Suprapubic skin (tissue), 4 donors: ENCODE measurements around the gene ARIH1. TPM values are rescaled to one million over a fixed set of nuclear protein-coding genes. Genes with fewer than 3 reads are reported as not detected.

Experiments
- DNase-seq, 2 donors: peaks; one replicate each; pipeline ENCODE4 v3.0.0-alpha.2; 2019; ENCODE audit warnings: low spot score in 2 of 2
- H3K27ac ChIP-seq: fragments of 200-600 bp; sonication (generic); one replicate; pipeline ENCODE4 v1.5.1; 2019
- H3K27me3 ChIP-seq: fragments of 200-600 bp; sonication (generic); one replicate; pipeline ENCODE4 v1.5.1; 2019
- H3K36me3 ChIP-seq: fragments of 200-600 bp; sonication (generic); one replicate; pipeline ENCODE4 v1.5.1; 2019
- H3K4me1 ChIP-seq: fragments of 200-600 bp; sonication (generic); one replicate; pipeline ENCODE4 v1.5.1; 2019
- H3K4me3 ChIP-seq: fragments of 200-600 bp; sonication (generic); one replicate; pipeline ENCODE4 v1.5.1; 2019; ENCODE audit warnings: mild to moderate bottlenecking
- H3K9me3 ChIP-seq: fragments of 200-600 bp; sonication (generic); one replicate; pipeline ENCODE4 v1.5.1; 2019
- EP300 ChIP-seq: sonication (generic); formaldehyde crosslinking; IDR thresholded peaks from one replicate; pipeline ENCODE4 v1.6.1; 2017; ENCODE audit warnings: antibody characterized with exemption
- POLR2A ChIP-seq, 2 donors: fragments of 450-650 bp; IDR thresholded peaks; one replicate each; pipeline ENCODE4 v1.6.1; 2017; ENCODE audit warnings: antibody characterized with exemption in 2 of 2, mild to moderate bottlenecking in 2 of 2, moderate library complexity in 2 of 2
- POLR2AphosphoS5 ChIP-seq, 3 donors: sonication (generic); formaldehyde crosslinking; IDR thresholded peaks; one replicate each; pipeline ENCODE4 v1.6.1; 2017; ENCODE audit warnings: antibody characterized with exemption in 3 of 3
- WGBS: methylation state at CpG from one replicate; pipeline ENCODE4 v1.1.5; 2018; 5-methylcytosine and 5-hydroxymethylcytosine counted together
- total RNA-seq, 4 donors: library from RNA; depleted of rRNA; stranded (reverse); fragments of >200 nt; gene quantifications; one replicate each; pipeline ENCODE4 v1.1.0, GENCODE V29; 2016
- TF ChIP-seq, protein P1 (sequence below), 2 donors: fragments of 200-600 bp in 1 of 2; fragments of 450-650 bp in 1 of 2; sonication (generic) in 1 of 2; IDR thresholded peaks; one replicate each; pipeline ENCODE4 v1.5.1; 2016 to 2019; ENCODE audit warnings: antibody characterized with exemption in 2 of 2, mild to moderate bottlenecking in 1 of 2, moderate library complexity in 1 of 2

The ARIH1 gene
- total RNA-seq, 4 donors from 2014 or later = 73.1 to 84.8 (median 78.0) TPM

DNA sequence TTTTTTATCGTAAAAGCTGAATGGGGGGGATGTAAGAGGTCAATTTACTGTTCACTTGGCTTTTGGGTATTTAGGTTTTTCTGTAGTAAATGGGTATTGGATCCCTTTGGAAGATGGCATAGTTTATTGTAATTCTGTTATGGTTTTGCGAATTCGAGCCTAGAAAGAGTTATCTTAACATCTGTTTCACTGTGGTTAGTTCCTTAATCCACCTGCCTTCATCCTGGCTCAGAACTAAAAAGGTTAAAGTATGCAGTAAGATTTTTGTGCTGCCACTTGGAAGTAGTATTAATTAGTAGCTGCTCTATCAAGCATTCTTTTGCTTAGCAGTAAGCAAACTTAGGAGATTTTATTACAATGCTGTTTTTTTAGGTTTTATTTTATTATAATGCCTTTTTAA lies 62.4 kb downstream of the ARIH1 start:
- peaks cover 7% of the 10 kb centered on the region for H3K4me1 ChIP-seq
- no peak overlapping the region for H3K4me3 ChIP-seq
- H3K27me3 ChIP-seq = no peaks in the 10 kb centered on the region
- TF ChIP-seq POLR2AphosphoS5 (IDR thresholded peaks at IDR 0.05) (no peak), EP300 (no peak), POLR2A (IDR thresholded peaks at IDR 0.05) (no peak)
- TF ChIP-seq, protein P1, sequence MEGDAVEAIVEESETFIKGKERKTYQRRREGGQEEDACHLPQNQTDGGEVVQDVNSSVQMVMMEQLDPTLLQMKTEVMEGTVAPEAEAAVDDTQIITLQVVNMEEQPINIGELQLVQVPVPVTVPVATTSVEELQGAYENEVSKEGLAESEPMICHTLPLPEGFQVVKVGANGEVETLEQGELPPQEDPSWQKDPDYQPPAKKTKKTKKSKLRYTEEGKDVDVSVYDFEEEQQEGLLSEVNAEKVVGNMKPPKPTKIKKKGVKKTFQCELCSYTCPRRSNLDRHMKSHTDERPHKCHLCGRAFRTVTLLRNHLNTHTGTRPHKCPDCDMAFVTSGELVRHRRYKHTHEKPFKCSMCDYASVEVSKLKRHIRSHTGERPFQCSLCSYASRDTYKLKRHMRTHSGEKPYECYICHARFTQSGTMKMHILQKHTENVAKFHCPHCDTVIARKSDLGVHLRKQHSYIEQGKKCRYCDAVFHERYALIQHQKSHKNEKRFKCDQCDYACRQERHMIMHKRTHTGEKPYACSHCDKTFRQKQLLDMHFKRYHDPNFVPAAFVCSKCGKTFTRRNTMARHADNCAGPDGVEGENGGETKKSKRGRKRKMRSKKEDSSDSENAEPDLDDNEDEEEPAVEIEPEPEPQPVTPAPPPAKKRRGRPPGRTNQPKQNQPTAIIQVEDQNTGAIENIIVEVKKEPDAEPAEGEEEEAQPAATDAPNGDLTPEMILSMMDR (IDR thresholded peaks at IDR 0.05) = no peak
- H3K36me3 ChIP-seq = no peaks in the 10 kb centered on the region
- no peak for DNase-seq
- no peak overlapping the region for H3K27ac ChIP-seq
- peaks cover 9% of the 10 kb centered on the region for H3K9me3 ChIP-seq
- 83% methylated on average over 3 of the region's 3 CpGs for WGBS

DNA sequence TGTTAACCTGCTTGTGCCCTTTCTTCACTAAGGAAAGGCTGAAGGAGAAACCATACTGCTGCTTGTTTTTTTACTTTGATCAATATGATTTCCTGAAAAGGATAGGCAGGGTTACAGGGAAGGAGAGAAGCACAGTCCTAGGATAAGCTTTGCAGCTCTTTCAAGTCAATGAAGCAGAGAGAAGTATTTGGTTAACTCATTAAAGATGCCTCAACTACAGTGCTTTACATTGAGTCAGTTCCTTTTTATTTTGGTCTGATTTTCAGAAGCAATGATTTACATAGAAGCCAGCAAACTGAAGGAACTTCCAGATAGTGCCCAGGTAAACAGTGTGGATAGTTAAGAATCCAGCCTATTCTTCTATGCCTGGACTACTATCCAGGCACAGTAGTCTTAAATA lies 64.8 kb downstream of the ARIH1 start:
- no peaks in the 10 kb centered on the region for H3K36me3 ChIP-seq
- DNase-seq = no peak

DNA sequence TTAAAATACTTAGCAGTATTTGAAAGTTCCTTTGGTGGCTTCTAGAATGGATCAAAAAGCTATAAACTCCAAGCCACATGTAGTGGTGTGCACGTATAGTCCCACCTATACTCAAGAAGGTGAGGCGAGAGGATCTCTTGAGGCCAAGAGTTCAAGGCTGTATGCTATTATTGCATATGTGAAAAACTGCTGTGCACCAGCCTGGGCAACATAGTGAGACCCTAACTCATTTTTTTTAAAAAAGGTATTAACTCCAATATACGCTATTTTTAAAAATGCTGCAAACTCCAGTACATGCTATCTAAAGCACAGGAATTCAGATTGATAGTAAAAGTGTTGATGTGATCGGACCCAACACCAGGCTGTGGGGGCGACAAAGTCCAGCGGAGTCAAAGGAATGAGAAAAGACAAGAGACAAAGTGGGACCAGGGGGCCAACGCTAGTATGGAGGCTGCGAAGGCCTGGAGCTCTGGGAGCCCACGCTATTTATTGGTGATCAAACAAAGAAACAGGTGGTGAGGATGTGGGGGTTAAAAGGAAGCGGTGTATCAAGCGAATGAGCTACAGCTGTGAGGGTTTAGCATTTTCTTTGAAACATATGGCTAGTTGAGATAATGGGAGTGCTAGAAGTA lies 66.6 kb downstream of the ARIH1 start:
- no peak for DNase-seq
- Histone ChIP-seq H3K4me1 (peaks cover 6% of the 10 kb centered on the region), H3K9me3 (peaks cover 9% of the 10 kb centered on the region), H3K27ac (no peak overlapping the region), H3K27me3 (no peaks in the 10 kb centered on the region), H3K36me3 (peaks cover 10% of the 10 kb centered on the region), H3K4me3 (no peak overlapping the region)
- TF ChIP-seq EP300 = no peak
- TF ChIP-seq POLR2A (IDR thresholded peaks at IDR 0.05) = no peak
- TF ChIP-seq, protein P1 (IDR thresholded peaks at IDR 0.05) = no peak
- TF ChIP-seq POLR2AphosphoS5 (IDR thresholded peaks at IDR 0.05) = no peak
- 95% methylated on average over 11 of the region's 11 CpGs for WGBS

More for the DNA sequence above, 64.8 kb downstream of the ARIH1 start:
- no peaks in the 10 kb centered on the region for H3K27me3 ChIP-seq
- H3K27ac ChIP-seq = no peak overlapping the region
- H3K4me3 ChIP-seq = no peak overlapping the region
- H3K9me3 ChIP-seq = peaks cover 9% of the 10 kb centered on the region
- TF ChIP-seq EP300 (no peak), POLR2AphosphoS5 (IDR thresholded peaks at IDR 0.05) (no peak), POLR2A (IDR thresholded peaks at IDR 0.05) (no peak)
- TF ChIP-seq, protein P1 (IDR thresholded peaks at IDR 0.05) = no peak
- H3K4me1 ChIP-seq = peaks cover 7% of the 10 kb centered on the region

DNA sequence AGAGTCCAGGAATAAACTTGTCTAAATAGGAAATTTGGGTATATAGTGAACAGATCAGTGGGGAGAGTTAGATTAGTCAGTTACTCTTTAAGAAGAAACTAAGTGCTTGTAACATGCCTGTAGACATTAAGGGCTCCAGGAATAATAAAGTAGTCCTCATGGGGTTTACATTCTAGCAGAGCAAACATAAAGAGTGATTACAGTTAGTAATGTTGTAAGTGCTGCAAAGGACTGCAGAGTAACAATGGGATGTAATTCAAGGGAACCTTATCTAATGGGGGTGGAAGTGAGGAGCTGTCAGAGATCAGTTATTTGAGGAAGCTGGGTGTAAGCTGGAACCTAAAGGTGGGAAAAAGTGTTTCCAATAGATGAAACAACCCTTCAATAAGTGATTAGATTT lies 67.5 kb downstream of the ARIH1 start:
- no peak for TF ChIP-seq EP300
- TF ChIP-seq POLR2AphosphoS5 (IDR thresholded peaks at IDR 0.05) = no peak
- TF ChIP-seq, protein P1 (IDR thresholded peaks at IDR 0.05) = no peak
- no peak for TF ChIP-seq POLR2A (IDR thresholded peaks at IDR 0.05)

DNA sequence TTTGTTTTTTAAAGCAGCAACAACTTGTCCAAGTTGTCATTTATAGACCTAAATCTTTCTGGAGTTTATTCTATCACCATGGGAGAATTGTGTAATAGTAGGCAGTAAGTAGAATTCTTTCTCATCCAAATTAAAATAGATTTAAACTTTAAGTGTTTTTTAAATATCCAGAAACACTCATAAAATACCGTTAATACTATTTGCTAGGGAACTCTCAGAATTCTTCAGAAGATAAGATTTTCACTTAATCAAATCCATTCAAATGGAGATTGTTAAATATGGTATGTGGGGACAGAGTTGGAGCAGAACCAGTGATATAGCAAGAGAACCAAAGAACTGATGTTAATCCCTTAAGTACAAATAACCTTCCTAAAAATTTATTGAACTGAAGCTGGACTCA lies 71.0 kb downstream of the ARIH1 start:
- H3K4me1 ChIP-seq = no peaks in the 10 kb centered on the region
- DNase-seq = no peak
- WGBS = 95% methylated on average over 1 of the region's 1 CpG
- no peaks in the 10 kb centered on the region for H3K27me3 ChIP-seq
- H3K36me3 ChIP-seq = peaks cover 10% of the 10 kb centered on the region
- TF ChIP-seq EP300 (no peak), POLR2A (IDR thresholded peaks at IDR 0.05) (no peak), POLR2AphosphoS5 (IDR thresholded peaks at IDR 0.05) (no peak)
- TF ChIP-seq, protein P1 (IDR thresholded peaks at IDR 0.05) = no peak
- H3K4me3 ChIP-seq = no peak overlapping the region
- H3K27ac ChIP-seq = no peak overlapping the region
- H3K9me3 ChIP-seq = peaks cover 9% of the 10 kb centered on the region

More for the DNA sequence above, 67.5 kb downstream of the ARIH1 start:
- DNase-seq = no peak
- no peaks in the 10 kb centered on the region for H3K4me1 ChIP-seq
- H3K27me3 ChIP-seq = no peaks in the 10 kb centered on the region
- H3K27ac ChIP-seq = no peak overlapping the region
- peaks cover 10% of the 10 kb centered on the region for H3K36me3 ChIP-seq
- peaks cover 9% of the 10 kb centered on the region for H3K9me3 ChIP-seq
- H3K4me3 ChIP-seq = no peak overlapping the region
